ENCODE data around the gene RIIAD1.
"Not testable (repeated sequence)": the region's sequence is repeated elsewhere in the genome, so short reads cannot be mapped to it uniquely, and the experiment has no call there.

RIIAD1 gene

DNA sequence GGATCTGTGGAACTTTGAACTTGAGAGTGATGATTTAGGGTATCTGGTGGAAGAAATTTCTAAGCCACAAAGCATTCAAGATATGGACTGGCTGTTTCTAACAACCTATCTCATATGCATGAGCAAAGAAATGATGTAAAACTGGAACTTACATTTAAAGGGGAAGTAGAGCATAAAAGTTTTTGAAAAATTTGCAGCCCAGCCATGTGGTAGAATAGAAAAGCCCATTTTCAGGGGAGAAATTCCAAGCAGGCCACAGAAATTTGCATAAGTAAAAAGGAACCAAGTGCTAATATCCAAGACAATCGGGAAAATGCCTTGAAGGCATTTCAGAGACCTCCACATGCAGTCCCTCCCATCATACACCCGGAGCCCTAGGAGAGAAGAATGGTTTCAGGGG, 15.7 kb downstream of the RIIAD1 start:
- DNase-seq: no peak

DNA sequence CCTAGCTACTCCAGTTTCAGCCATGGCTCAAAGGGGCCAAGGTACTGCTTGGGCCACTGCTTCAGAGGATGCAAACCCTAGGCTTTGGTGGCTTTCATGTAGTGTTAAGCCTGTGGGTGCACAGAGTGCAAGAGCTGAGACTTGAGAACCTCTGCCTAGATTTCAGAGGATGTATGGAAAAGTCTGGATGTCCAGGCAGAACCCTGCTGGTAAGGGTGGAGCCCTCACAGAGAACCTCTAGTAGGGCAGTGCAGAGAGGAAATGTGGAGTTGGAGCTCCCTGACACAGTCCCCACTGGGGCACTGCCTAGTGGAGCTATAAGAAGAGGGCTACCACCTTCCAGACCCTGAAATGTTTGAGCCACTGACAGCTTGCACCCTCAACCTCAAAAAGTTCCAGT, 16.2 kb downstream of the RIIAD1 start:
- DNase-seq: no peak

DNA sequence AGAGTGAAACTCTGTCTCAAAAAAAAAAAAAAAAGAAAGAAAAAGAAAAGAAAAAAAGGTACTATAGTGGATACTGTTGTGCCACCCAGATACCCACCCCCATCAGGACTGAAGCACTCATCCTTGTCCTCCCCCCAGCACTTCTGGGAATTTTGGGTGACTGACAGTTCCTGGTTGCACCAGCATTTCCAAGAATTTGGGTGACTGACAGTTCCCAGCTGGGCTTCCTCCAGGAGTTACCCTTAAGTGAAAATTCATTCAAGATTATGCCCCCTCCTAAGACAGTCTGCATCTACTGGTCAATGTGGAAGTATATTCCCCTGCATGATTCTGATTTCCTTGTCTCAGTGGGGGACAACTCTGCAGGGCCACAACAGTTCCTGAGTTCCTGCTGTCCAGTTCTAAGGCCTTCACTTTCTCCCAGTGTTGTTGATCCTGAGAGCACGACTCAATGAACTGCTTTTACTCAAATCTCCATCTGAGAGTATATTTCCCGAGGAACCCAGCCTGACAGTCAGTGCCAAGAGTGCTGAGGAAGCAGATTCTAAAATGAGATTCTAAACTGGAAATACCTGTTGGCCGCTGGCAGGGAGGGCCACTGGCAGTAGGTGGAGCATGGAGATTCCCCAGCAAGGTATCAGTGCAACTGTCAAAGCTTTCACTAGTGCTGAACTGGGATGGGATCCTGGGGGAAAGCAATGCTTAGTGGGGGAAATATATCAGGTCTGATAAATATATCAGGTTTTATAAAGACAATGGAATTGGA, 18.5 kb downstream of the RIIAD1 start:
- DNase-seq: peak; percentile 68

DNA sequence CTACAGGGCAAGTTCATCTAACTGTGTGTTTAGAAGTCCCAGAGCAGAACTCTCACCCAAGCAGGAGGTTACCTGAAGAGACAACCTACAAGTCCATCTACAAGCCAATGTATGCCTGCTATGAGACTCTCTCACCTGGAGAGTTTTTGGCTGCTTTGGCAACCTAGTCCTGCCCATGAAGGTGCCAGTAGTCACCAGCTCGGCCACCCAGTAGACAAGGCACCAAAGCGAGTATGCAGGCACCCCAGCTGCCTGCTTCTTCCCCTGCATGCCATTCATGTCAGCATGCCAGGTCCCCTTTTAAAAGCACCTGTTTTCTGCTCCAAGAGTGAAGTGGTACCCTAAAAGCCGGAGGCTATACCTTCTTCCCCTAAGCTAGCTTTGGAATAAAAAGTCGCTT, 20.2 kb downstream of the RIIAD1 start:
- DNase-seq: no peak

DNA sequence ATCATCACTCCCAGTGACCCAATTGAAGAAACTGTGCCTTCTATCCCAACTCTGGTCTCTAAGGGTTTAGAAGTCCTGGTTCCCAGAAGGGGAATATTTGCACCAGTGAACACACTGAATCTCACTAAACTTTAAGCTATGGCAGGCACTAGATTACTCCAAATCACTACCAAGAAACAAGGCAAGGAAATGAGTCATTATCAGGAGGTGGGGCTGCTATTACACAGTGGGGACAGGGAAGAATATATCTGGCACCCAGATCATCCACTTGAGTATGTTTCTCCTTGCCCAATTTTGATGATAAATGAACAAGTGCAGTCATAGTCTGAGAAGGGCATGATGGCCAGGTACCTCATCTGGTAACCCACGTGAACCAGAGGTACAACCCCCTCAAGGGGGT, 35.0 kb downstream of the RIIAD1 start:
- DNase-seq: no peak

DNA sequence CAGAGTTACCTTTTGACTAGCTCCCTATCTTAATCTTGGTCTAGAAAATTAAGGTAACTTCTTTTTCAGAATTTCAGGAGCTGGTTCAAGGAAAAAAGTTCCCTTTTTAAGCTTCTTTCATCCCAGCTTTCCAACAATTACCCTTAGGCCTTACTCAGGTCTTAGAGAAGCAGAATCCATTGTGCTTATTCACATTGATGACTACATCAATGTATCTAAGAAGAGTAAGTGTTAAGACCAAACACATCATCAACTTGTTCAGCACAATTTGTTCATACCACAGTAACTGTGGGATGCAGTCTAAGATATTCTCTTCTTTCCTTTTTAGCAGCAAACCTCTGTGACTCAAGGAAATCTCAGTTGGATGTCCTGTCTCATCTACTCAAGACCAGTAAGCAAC, 37.9 kb downstream of the RIIAD1 start:
- DNase-seq: no peak

DNA sequence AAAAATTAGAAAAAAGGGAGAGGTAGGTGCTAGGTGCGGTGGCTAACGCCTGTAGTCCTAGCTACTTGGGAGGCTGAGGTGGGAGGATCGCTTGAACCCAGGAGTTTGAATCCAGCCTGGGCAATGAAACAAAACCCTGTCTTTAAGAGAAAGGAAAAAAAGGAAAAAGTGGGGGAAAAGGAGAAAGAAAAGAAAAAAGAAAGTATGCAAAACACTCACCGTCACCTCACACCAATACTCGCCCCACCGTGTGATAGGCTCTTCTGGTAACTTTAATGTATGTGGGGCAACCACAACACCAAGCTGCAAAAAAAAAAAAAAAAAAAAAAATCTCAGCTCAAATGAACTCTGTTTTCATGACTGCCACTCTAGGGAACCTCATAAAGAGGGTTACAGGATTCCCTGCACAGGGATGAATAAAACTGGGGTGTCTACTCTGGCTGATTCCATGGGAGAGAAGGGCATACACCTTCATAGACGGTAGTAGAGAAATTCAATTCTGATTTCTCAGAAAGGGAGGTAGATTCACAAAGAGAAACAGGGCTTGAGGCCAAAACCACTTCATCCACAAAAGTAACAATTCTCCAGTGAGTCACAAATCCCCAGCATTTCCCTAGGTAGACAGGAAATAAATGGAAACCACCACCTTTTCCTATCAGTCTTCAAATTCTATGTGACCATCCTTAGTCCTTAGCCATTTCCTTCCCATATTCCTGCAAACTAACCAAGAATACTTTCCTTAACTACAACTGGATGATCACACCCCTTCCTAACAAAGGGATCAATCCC, 39.5 kb downstream of the RIIAD1 start:
- no peak for DNase-seq

DNA sequence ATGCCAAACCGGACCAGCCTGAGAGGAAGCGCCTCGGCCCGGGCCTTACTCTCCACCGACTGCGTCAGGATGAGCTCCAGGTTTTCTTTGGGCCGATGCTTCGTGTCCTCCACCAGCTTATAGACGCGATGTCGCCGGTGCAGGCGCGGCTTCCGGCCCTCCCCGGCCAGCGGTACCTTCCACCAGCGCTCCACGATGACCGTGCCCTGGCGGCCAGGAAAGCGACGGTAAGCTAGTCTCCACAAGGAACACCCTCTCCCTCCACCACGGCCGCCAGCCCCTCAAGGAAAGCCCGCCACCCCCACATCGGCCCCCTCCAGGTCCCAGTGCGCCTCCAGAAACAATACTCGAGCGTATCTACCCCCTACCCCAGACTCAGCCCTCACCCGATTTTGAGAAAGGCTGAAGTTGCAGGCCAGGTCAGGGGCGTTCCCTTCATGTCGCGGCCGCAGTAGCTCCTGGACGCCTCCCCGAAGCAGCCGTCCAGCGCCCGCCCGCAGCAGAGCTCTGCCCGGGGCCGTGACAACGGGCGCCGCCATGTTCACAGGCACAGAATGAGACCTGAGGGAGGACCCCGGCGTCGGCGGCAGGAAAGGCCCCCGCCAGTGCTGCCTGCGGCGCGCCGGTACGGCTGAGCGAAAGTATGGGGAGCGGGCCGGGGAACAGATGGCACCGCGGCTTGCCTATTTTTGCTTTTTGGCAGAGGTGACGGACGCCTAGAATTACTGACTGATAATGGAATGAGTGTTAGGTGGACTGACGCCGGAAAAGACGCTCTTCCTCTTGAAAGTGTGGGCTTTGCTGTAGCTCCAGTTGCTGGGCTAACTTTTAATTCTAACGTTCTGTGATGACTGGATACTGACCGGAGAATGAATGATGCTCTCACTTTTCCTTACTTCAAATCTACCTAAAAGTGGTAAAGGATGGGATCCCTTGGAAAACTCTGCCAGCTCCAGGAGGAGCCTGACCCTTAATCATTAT, 41.9 kb downstream of the RIIAD1 start, which contains the start of gene MRPL9:
TSS of gene MRPL9 (minus strand) at position 556 of the 981 bp plus-strand sequence. CDS start at position 539, 17 bp downstream.
- peak; percentile 92 for DNase-seq

DNA sequence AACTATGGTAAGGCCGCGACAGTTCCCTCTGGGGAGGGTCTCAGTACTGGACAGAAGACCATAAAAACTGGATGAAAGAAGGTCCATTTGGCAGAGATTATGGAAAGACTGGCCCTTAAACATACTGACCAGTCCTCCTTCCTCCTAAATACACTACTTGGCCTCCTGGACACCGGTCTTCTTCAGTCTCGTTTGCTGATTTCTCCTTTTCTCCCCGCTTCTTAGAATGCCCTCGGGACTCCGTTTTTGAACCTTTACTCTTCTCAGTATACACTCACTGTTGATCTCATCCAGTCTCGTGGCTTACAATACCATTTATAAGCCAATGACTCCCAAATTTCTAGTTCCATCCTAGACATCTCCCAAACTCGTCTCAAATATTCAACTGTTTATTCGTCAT, 42.7 kb downstream of the RIIAD1 start:
- DNase-seq: no peak

DNA sequence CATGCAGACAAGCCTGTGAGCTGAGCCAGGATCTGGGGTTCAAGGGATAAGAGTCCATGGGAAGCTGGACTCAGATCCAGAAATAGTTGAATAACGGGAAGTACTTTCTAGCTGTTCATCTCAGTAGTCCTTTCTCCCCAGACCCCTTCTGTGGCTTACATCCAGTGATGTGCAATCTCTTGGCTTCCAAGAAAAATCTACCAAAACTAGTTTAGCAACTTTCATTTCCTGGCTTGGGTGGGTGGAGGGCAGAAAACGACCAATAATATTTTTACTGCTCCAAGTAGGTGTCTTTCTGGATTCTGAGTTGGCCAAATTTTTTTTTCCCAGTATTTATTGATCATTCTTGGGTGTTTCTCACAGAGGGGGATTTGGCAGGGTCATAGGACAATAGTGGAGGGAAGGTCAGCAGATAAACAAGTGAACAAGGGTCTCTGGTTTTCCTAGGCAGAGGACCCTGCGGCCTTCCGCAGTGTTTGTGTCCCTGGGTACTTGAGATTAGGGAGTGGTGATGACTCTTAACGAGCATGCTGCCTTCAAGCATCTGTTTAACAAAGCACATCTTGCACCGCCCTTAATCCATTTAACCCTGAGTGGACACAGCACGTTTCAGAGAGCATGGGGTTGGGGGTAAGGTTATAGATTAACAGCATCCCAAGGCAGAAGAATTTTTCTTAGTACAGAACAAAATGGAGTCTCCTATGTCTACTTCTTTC, 47.2 kb downstream of the RIIAD1 start:
- DNase-seq: not testable (repeated sequence)

DNA sequence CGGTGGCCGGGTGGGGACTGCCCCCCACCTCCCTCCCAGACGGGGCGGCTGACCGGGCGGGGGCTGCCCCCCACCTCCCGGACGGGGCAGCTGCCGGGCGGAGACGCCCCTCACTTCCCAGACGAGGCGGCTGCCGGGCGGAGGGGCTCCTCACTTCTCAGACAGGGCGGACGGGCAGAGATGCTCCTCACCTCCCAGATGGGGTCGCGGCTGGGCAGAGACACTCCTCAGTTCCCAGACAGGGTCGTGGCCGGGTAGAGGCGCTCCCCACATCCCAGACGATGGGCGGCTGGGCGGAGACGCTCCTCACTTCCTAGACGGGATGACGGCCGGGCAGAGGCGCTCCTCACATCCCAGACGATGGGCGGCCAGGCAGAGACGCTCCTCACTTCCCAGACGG, 47.9 kb downstream of the RIIAD1 start:
- DNase-seq: not testable (repeated sequence)

DNA sequence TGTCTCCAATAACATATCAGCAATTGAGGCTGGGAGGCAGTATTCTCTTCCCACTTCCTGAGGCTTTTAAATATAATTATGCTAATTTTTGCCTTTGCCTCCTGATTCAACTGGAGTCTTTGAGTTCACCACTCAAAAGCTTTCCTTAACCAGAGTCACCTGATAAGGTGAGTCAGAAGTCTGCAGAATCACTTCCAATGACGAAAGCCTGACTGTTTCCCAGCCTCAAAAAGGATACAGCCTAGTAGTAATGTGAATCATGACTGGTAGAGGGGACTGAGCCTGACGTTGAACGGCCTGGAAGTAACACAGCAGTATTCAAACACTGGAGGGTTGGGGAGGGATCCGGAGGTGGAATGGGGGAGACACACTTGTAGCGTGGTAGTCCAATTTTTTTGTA, 52.4 kb downstream of the RIIAD1 start:
- DNase-seq: no peak

DNA sequence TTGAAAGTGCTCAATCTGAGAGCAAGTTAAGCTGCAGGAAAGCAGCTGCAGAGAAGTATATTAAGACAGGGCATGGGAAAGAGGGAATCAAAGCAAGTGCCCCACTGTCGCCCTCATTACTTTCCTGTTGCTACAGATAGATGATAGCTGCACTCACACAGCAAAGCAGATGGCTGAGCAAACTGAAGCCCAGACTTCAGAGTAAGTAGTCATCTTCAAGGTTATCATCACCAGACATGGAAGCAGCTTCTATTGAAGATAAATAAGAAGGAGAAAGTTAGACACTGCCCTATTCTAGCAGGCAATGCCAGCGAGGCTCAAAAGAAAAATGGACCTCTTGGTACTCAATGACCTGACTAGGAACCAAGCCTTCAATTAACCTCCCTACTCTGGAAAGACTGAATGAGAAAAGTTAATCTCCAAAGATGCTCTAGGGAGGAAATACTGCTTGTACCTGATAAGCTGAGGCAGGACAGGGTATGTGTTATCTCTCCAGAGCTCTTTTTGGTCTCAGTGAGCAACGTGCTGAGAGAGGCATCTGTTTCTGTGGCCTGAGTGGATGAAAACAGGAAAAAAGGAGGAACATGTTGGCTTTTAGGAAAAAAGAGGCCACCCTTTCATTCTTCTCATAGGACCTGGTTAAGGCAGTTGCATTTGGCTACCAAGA, 53.1 kb downstream of the RIIAD1 start:
- DNase-seq: no peak

DNA sequence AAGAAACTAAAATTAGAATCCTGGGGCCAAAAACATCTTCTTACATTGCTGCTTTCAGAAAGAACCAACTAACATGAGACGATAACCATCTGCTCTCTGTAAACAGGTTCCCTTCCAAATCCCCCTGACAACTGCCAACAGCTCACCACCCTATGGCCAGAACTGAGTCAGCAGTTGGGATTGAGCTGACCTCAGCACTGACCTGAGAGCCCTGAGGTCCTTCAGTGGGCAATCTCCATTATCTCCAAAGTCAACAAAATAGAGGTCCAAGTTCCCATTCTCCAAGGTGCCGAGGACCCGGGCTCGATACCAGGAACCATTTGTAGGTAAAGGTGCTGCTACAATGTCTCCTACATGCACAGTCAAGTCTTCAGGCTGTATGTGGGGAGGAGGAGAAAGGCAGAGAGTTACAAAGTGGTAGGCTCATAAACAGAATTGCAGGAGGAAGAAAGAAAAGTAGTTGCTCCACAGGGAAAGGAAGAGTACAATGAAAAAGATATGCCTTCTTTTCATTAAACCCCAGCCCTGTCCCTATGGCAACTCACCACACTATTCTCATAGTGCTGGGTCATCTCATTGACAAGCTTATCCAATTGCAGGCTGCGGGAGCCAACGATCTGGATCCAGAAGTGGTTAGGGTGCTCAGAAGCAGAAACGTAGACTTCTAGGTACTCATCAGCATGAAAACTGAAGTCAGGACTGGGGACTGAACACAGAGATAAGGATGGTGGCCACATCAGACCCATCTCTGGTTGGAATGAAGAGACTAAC, 54.8 kb downstream of the RIIAD1 start:
- no peak for DNase-seq

DNA sequence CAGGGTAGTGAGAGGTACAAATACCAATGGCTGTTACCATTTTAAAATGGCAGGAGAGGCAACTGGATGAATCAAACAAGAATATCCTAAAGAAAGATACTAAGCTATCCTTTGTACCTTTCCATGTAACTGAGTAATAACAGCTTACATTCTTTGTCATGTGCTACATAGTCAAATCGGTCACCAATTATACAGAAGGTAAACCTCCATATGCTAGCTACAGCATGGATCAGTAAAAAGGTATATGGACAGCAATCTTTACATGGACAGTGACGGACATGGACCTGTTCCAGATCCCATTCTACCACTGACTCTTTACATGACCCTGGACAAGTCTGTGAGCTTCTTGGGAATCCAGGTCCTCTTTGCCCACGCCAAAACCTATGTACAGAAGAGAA, 55.3 kb downstream of the RIIAD1 start:
- DNase-seq: no peak

DNA sequence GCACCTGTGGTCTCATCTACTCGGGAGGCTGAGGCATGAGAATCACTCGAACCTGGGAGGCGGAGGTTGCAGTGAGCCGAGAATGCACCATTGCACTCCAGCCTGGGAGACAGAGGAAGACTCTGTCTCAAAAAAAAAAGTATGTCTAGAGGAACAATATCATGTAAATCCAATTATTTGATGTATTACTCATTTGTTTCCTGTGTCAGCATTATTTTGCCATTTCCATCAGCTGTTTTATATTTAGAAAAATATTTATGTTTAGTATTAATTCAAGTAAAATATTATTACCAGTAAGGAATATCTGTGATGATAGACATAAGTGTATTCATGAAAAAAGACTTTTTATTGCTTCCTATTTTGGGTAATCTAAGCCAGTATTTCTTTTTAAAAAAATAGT, 56.0 kb downstream of the RIIAD1 start:
- no peak for DNase-seq
